SK-N-SH (cell line): Measurements from ENCODE around the gene AHSP. TPM values are rescaled to one million over a fixed set of nuclear protein-coding genes. Genes with fewer than 3 reads are reported as not detected.

Experiments
- CTCF ChIA-PET: fragments of 300-600, 350-600 bp; formaldehyde crosslinking; extraction: SDS; loops from one replicate; lab custom pipeline; 2021; lab: Yijun Ruan, JAX
- POLR2A ChIA-PET: fragments of 350-600 bp; sonication (Branson Sonifier 250); formaldehyde crosslinking; extraction: SDS; loops from one replicate; lab custom pipeline; 2020; ENCODE audit warnings: antibody characterized with exemption, inconsistent platforms; lab: Yijun Ruan, JAX
- DNase-seq: peaks from one replicate; pipeline ENCODE4 v3.0.0; 2012
- H2AFZ ChIP-seq: fragments of 200-600 bp; sonication (generic); 2 replicates; pipeline ENCODE4 v1.8.1; 2016; ENCODE audit warnings: antibody characterized with exemption, mild to moderate bottlenecking, low read depth
- H3F3A ChIP-seq: fragments of 200-600 bp; sonication (generic); replicated peaks from 2 replicates; pipeline ENCODE3; 2016; ENCODE audit warnings: antibody characterized with exemption, mild to moderate bottlenecking; ENCODE audit not compliant: insufficient read depth
- H3K27ac ChIP-seq, 2 experiments: fragments of 200-500 bp in 1 of 2; fragments of 200-600 bp in 1 of 2; sonication (Bioruptor generic) in 1 of 2; sonication (generic), shearing (Covaris generic) in 1 of 2; 2 replicates each; pipeline versions ENCODE4 v1.5.1 to v1.6.1; 2014 to 2016; ENCODE audit warnings: low read depth in 2 of 2, inconsistent platforms in 1 of 2, low read length in 1 of 2, mild to moderate bottlenecking in 1 of 2, mixed read lengths in 1 of 2
- H3K27me3 ChIP-seq: fragments of 200-600 bp; sonication (generic), shearing (Covaris generic); 2 replicates; pipeline ENCODE4 v1.6.1; 2016; ENCODE audit warnings: mixed run types; ENCODE audit not compliant: insufficient read depth
- H3K36me3 ChIP-seq, 2 experiments: fragments of 200-500 bp in 1 of 2; fragments of 200-600 bp in 1 of 2; sonication (Bioruptor generic) in 1 of 2; sonication (generic) in 1 of 2; replicated peaks in 1 of 2; 2 replicates each; pipeline versions ENCODE3 to v1.5.1; 2014 to 2016; ENCODE audit warnings: low read length in 1 of 2, mild to moderate bottlenecking in 1 of 2; ENCODE audit not compliant: insufficient read depth in 2 of 2, control insufficient read depth in 1 of 2
- H3K4me1 ChIP-seq, 2 experiments: fragments of 200-500 bp in 1 of 2; fragments of 200-600 bp in 1 of 2; sonication (Bioruptor generic) in 1 of 2; sonication (generic), shearing (Covaris generic) in 1 of 2; 2 replicates each; pipeline versions ENCODE4 v1.5.1 to v1.6.1; 2014 to 2016; ENCODE audit warnings: low read depth in 1 of 2, low read length in 1 of 2, mixed run types in 1 of 2; ENCODE audit not compliant: insufficient read depth in 2 of 2, control insufficient read depth in 1 of 2
- H3K4me2 ChIP-seq: fragments of 200-600 bp; sonication (generic), shearing (Covaris generic); 2 replicates; pipeline ENCODE4 v1.6.1; 2017; ENCODE audit warnings: mixed run types
- H3K4me3 ChIP-seq, 2 experiments: fragments of 200-500 bp in 1 of 2; fragments of 200-600 bp in 1 of 2; sonication (Bioruptor generic) in 1 of 2; sonication (generic), shearing (Covaris generic) in 1 of 2; 2 replicates each; pipeline versions ENCODE4 v1.5.1 to v1.8.1; 2014 to 2016; ENCODE audit warnings: low read depth in 2 of 2, inconsistent platforms in 1 of 2, low read length in 1 of 2, mild to moderate bottlenecking in 1 of 2, mixed read lengths in 1 of 2, moderate library complexity in 1 of 2
- H3K79me2 ChIP-seq: fragments of 200-600 bp; sonication (generic); 2 replicates; pipeline ENCODE4 v1.8.1; 2017; ENCODE audit warnings: mild to moderate bottlenecking; ENCODE audit not compliant: insufficient read depth
- H3K9ac ChIP-seq: fragments of 200-600 bp; sonication (generic); 2 replicates; pipeline ENCODE4 v1.6.1; 2017; ENCODE audit warnings: mixed run types
- H3K9me2 ChIP-seq: fragments of 200-600 bp; sonication (generic); 2 replicates; pipeline ENCODE4 v1.6.1; 2017; ENCODE audit warnings: mixed run types
- H3K9me3 ChIP-seq: fragments of 200-600 bp; sonication (generic); 2 replicates; pipeline ENCODE4 v1.6.1; 2017; ENCODE audit warnings: mixed run types, mild to moderate bottlenecking, moderate library complexity
- H4K20me1 ChIP-seq: fragments of 200-600 bp; sonication (generic); 2 replicates; pipeline ENCODE4 v1.6.1; 2017; ENCODE audit warnings: mild to moderate bottlenecking, mixed run types; ENCODE audit not compliant: insufficient read depth
- CHD2 ChIP-seq: fragments of 150-350 bp; IDR thresholded peaks from 2 replicates; pipeline ENCODE4 v1.6.1; 2018; ENCODE audit warnings: low read length; ENCODE audit not compliant: partially characterized antibody
- CTCF ChIP-seq: fragments of 200-600 bp; sonication (generic); IDR thresholded peaks from 2 replicates; pipeline ENCODE4 v1.6.1; 2017; ENCODE audit warnings: antibody characterized with exemption, mild to moderate bottlenecking, moderate library complexity
- ELF1 ChIP-seq: IDR thresholded peaks from 2 replicates; pipeline ENCODE4 v1.4.0; 2012
- EZH2phosphoT487 ChIP-seq: fragments of 200-600 bp; sonication (generic); IDR thresholded peaks from 2 replicates; pipeline ENCODE4 v1.6.1; 2017; ENCODE audit warnings: low read depth, mixed run types, mild to moderate bottlenecking, antibody characterized with exemption, moderate library complexity, borderline replicate concordance
- FOSL2 ChIP-seq: IDR thresholded peaks from 2 replicates; pipeline ENCODE4 v1.4.0; 2012; ENCODE audit warnings: low read depth, mild to moderate bottlenecking, moderate library complexity, borderline replicate concordance
- FOXJ3 ChIP-seq: sonication (generic); formaldehyde crosslinking; IDR thresholded peaks from 2 replicates; pipeline ENCODE4 v1.5.1; 2020; ENCODE audit warnings: mild to moderate bottlenecking, missing genetic modification reagents
- FOXM1 ChIP-seq: IDR thresholded peaks from 2 replicates; pipeline ENCODE4 v1.4.0; 2012; ENCODE audit warnings: low read depth, mild to moderate bottlenecking
- GATA2 ChIP-seq: sonication (generic); formaldehyde crosslinking; IDR thresholded peaks from 2 replicates; pipeline ENCODE4 v1.5.0; 2020; ENCODE audit warnings: mild to moderate bottlenecking, missing genetic modification reagents
- MAX ChIP-seq: IDR thresholded peaks from 2 replicates; pipeline ENCODE4 v1.4.0; 2012; ENCODE audit warnings: low read depth
- MEF2A ChIP-seq: IDR thresholded peaks from 2 replicates; pipeline ENCODE4 v1.4.0; 2012; ENCODE audit warnings: low read depth, borderline replicate concordance
- NFIC ChIP-seq: IDR thresholded peaks from 2 replicates; pipeline ENCODE4 v1.4.0; 2012; ENCODE audit warnings: borderline replicate concordance
- NRF1 ChIP-seq: IDR thresholded peaks from 2 replicates; pipeline ENCODE4 v1.6.1; 2012; ENCODE audit warnings: low read depth, mild to moderate bottlenecking, low read length
- PBX3 ChIP-seq: IDR thresholded peaks from 2 replicates; pipeline ENCODE4; 2012
- POLR2AphosphoS5 ChIP-seq: IDR thresholded peaks from 2 replicates; pipeline ENCODE4 v1.6.1; 2012; ENCODE audit warnings: low read depth, low read length
- RCOR1 ChIP-seq: fragments of 150-350 bp; IDR thresholded peaks from 2 replicates; pipeline ENCODE4 v1.6.1; 2017; ENCODE audit warnings: antibody characterized with exemption, low read length
- RXRA ChIP-seq: IDR thresholded peaks from 2 replicates; pipeline ENCODE4 v1.4.0; 2012; ENCODE audit warnings: low read depth, mild to moderate bottlenecking, borderline replicate concordance
- SIN3A ChIP-seq: IDR thresholded peaks from 2 replicates; pipeline ENCODE4 v1.6.1; 2012; ENCODE audit warnings: low read depth, mild to moderate bottlenecking, low read length, moderate library complexity, borderline replicate concordance
- TCF12 ChIP-seq: IDR thresholded peaks from 2 replicates; pipeline ENCODE4 v1.4.0; 2012
- TEAD4 ChIP-seq: IDR thresholded peaks from 2 replicates; pipeline ENCODE4 v1.4.0; 2012; ENCODE audit warnings: mild to moderate bottlenecking, borderline replicate concordance; ENCODE audit not compliant: insufficient read depth
- ZBTB33 ChIP-seq: IDR thresholded peaks from 2 replicates; pipeline ENCODE4 v1.4.0; 2012; ENCODE audit warnings: low read depth, borderline replicate concordance
- WGBS: methylation state at CpG from one replicate; pipeline ENCODE4 v1.1.6; 2017; ENCODE audit warnings: low lambda C conversion rate; 5-methylcytosine and 5-hydroxymethylcytosine counted together
- polyA plus RNA-seq, 3 experiments: library from polyadenylated mRNA; depleted of rRNA; stranded (reverse); fragments of >200 nt; gene quantifications; 2 replicates each; pipeline ENCODE4 v1.2.3, GENCODE V29; 2012

AHSP gene
- polyA plus RNA-seq, 1 of the 3 experiments (the other 2 are of a cell fraction): not detected

GRCh38 chr16:31507929-31508705 is 19.6 kb upstream of the AHSP start, which contains the start of gene RUSF1 (continued):
- TF ChIP-seq CTCF (no peak), TCF12 (peak; percentile 48), PBX3 (0 out of 2 replicates have a peak, but pooled peaks have one; percentile 20), ELF1 (peak; percentile 95), NRF1 (no peak), NFIC (peak; percentile 6; the same call in 1 of the 2 replicates), TEAD4 (0 out of 2 replicates have a peak, but pooled peaks have one; percentile 41)

- Histone ChIP-seq H4K20me1 (no peaks in the 10 kb centered on the region), H3K79me2 (peaks cover 46% of the 10 kb centered on the region), H3F3A (peaks cover 3% of the 10 kb centered on the region), H3K4me2 (peak overlapping the region; percentile 87), H3K27me3 (no peaks in the 10 kb centered on the region), H2AFZ (peak overlapping the region; percentile 97), H3K36me3 (peaks cover 7 to 14% of the 10 kb centered on the region in 2 experiments), H3K27ac (peak overlapping the region; percentile 80 to 87), H3K9me2 (no peaks in the 10 kb centered on the region), H3K4me3 (peak overlapping the region; percentile 92 to 96), H3K9me3 (no peaks in the 10 kb centered on the region), H3K9ac (peak overlapping the region; percentile 99), H3K4me1 (peaks cover 0 to 18% of the 10 kb centered on the region in 2 experiments; a peak in 3 of 4 replicates)
- WGBS: 8% methylated on average over 6 of the region's 6 CpGs
- no peak for DNase-seq
- CTCF ChIA-PET: interaction anchor here (1.0 to 1.4 kb wide), 2 partner anchors 13 to 359 kb away, joined by 3 read pairs; no protein-coding TSS in a partner anchor
- POLR2A ChIA-PET: interaction anchor here (1.0 to 1.6 kb wide), 7 partner anchors 12 to 204 kb away, joined by 3 to 14 read pairs (median 7); partner anchors contain the start of gene ARMC5
- TF ChIP-seq TEAD4 (no peak), ZBTB33 (no peak), RCOR1 (no peak), CHD2 (no peak), POLR2AphosphoS5 (no peak), RXRA (no peak), EZH2phosphoT487 (no peak), FOXM1 (no peak), MAX (no peak), GATA2 (no peak), FOSL2 (no peak), FOXJ3 (CRISPR knock-in tag) (no peak), MEF2A (no peak), SIN3A (no peak)
These were observed 18.9 kb upstream of the AHSP start for GRCh38 chr16:31508706-31509195.
